SU-DHL-6 (cell line): ENCODE data around the gene CLEC16A.

Experiments
- H2AFZ ChIP-seq: fragments of 200-600 bp; sonication (generic); 2 replicates; pipeline ENCODE4 v1.6.1; 2014; ENCODE audit warnings: low read depth, mild to moderate bottlenecking, moderate library complexity, mixed read lengths, antibody characterized with exemption, low read length; ENCODE audit not compliant: severe bottlenecking
- H3F3A ChIP-seq: fragments of 200-600 bp; shearing (Covaris generic); 2 replicates; pipeline ENCODE4 v1.6.0; 2016; ENCODE audit warnings: antibody characterized with exemption, mild to moderate bottlenecking; ENCODE audit not compliant: insufficient read depth
- H3K27ac ChIP-seq: fragments of 200-600 bp; sonication (generic); 2 replicates; pipeline ENCODE4 v1.5.1; 2016; ENCODE audit warnings: low read depth, mild to moderate bottlenecking, low read length, moderate library complexity, mixed read lengths
- H3K27me3 ChIP-seq: fragments of 200-600 bp; sonication (generic), shearing (Covaris generic); 2 replicates; pipeline ENCODE4 v1.6.0; 2014; ENCODE audit warnings: mild to moderate bottlenecking, low read length
- H3K36me3 ChIP-seq: fragments of 200-600 bp; sonication (generic); 2 replicates; pipeline ENCODE4 v1.6.1; 2014; ENCODE audit warnings: mild to moderate bottlenecking, low read length, mixed read lengths
- H3K4me2 ChIP-seq: fragments of 300-600, 200-600 bp; shearing (Covaris generic), sonication (generic); 2 replicates; pipeline ENCODE4 v1.6.0; 2014; ENCODE audit warnings: low read length, low read depth, mild to moderate bottlenecking; ENCODE audit not compliant: poor library complexity, severe bottlenecking
- H3K4me3 ChIP-seq: fragments of 200-600 bp; sonication (generic); 2 replicates; pipeline ENCODE4 v1.5.1; 2014; ENCODE audit warnings: antibody characterized with exemption, low read length, mild to moderate bottlenecking, mixed read lengths; ENCODE audit not compliant: insufficient read depth, poor library complexity, severe bottlenecking
- H3K79me2 ChIP-seq: fragments of 200-600 bp; sonication (generic); 2 replicates; pipeline ENCODE4 v1.6.1; 2014; ENCODE audit warnings: mild to moderate bottlenecking, low read length, moderate library complexity; ENCODE audit not compliant: insufficient read depth
- H3K9ac ChIP-seq: fragments of 200-600 bp; sonication (generic); 2 replicates; pipeline ENCODE4 v1.7.0; 2014; ENCODE audit warnings: mild to moderate bottlenecking, low read length
- H3K9me2 ChIP-seq: fragments of 200-600 bp; sonication (generic); replicated peaks from 2 replicates; pipeline ENCODE4 v1.6.1; 2014; ENCODE audit warnings: low read length; ENCODE audit not compliant: insufficient read depth
- H3K9me3 ChIP-seq: fragments of 200-600 bp; sonication (generic); 2 replicates; pipeline ENCODE4 v1.6.1; 2014; ENCODE audit warnings: low read length, mixed read lengths; ENCODE audit not compliant: insufficient read depth
- H4K20me1 ChIP-seq: fragments of 200-600 bp; sonication (generic); 2 replicates; pipeline ENCODE4 v1.6.1; 2014; ENCODE audit warnings: low read depth, mild to moderate bottlenecking, antibody characterized with exemption, low read length, moderate library complexity, mixed read lengths
- CTCF ChIP-seq: fragments of 200-600 bp; sonication (generic); IDR thresholded peaks from one replicate; pipeline ENCODE4 v1.5.1; 2017; ENCODE audit warnings: antibody characterized with exemption, mild to moderate bottlenecking, low read length, moderate library complexity; ENCODE audit not compliant: insufficient read depth, poor library complexity, severe bottlenecking
- EZH2phosphoT487 ChIP-seq: fragments of 200-600 bp; sonication (generic), shearing (Covaris generic); conservative IDR thresholded peaks from 2 replicates; pipeline ENCODE4 v1.6.1; 2018; ENCODE audit warnings: mild to moderate bottlenecking, antibody characterized with exemption, low read length, moderate library complexity, mixed read lengths

CLEC16A gene

GRCh38 chr16:11117576-11118211, 173.3 kb downstream of the CLEC16A start:
- Histone ChIP-seq H3K4me3 (no peak overlapping the region), H2AFZ (no peak overlapping the region), H3K9me2 (no peaks in the 10 kb centered on the region), H3K4me2 (no peak overlapping the region), H3K9ac (no peak overlapping the region), H3K36me3 (no peaks in the 10 kb centered on the region), H3K27ac (no peak overlapping the region), H3K9me3 (no peaks in the 10 kb centered on the region), H3F3A (no peaks in the 10 kb centered on the region), H3K79me2 (no peaks in the 10 kb centered on the region), H3K27me3 (no peaks in the 10 kb centered on the region), H4K20me1 (no peaks in the 10 kb centered on the region)
- TF ChIP-seq EZH2phosphoT487 (no peak), CTCF (no peak)

GRCh38 chr16:11118479-11118878, 174.1 kb downstream of the CLEC16A start:
- Histone ChIP-seq H3K9me2 (no peaks in the 10 kb centered on the region), H3F3A (no peaks in the 10 kb centered on the region), H3K4me2 (no peak overlapping the region), H3K27me3 (no peaks in the 10 kb centered on the region), H3K36me3 (no peaks in the 10 kb centered on the region), H3K9me3 (no peaks in the 10 kb centered on the region), H3K27ac (no peak overlapping the region), H3K9ac (no peak overlapping the region), H3K4me3 (no peak overlapping the region), H4K20me1 (no peaks in the 10 kb centered on the region), H3K79me2 (no peaks in the 10 kb centered on the region), H2AFZ (no peak overlapping the region)
- TF ChIP-seq EZH2phosphoT487 = no peak
- no peak for TF ChIP-seq CTCF

- Histone ChIP-seq H3K79me2 (no peaks in the 10 kb centered on the region), H3K36me3 (no peaks in the 10 kb centered on the region), H3K27ac (no peak overlapping the region), H3K4me2 (no peak overlapping the region), H3K4me3 (no peak overlapping the region), H3K9ac (no peak overlapping the region), H3K9me3 (no peaks in the 10 kb centered on the region), H3K9me2 (no peaks in the 10 kb centered on the region), H4K20me1 (no peaks in the 10 kb centered on the region), H3K27me3 (no peaks in the 10 kb centered on the region), H3F3A (no peaks in the 10 kb centered on the region), H2AFZ (no peak overlapping the region)
- TF ChIP-seq CTCF (no peak), EZH2phosphoT487 (no peak)
Measured at GRCh38 chr16:11121083-11121608, 176.8 kb downstream of the CLEC16A start.
